K562 (cell line): ENCODE results near the gene SEC23A. TPM values are rescaled to one million over a fixed set of nuclear protein-coding genes. Genes with fewer than 3 reads are reported as not detected.

Experiments
- BACH1 ChIP-seq: fragments of 200-800 bp; sonication (Bioruptor generic); IDR thresholded peaks from 2 replicates; pipeline ENCODE4 v1.6.1; 2016; ENCODE audit warnings: missing genetic modification characterization, missing compliant biosample characterization
- CBX3 ChIP-seq, 2 experiments: IDR thresholded peaks; 1 replicate in 1 of 2; 2 replicates in 1 of 2; pipeline ENCODE4 v1.6.1; 2012; ENCODE audit warnings: inconsistent platforms in 2 of 2, low read length in 2 of 2, borderline replicate concordance in 1 of 2, control low read depth in 1 of 2
- CEBPZ ChIP-seq: fragments of 150-350 bp; IDR thresholded peaks from 2 replicates; pipeline ENCODE4 v1.6.1; 2014; ENCODE audit warnings: low read depth, mild to moderate bottlenecking, low read length, borderline replicate concordance
- CHCHD3 ChIP-seq: fragments of 250-450 bp; sonication (Bioruptor Pico); IDR thresholded peaks from 2 replicates; pipeline ENCODE4 v2.1.2; 2022; ENCODE audit warnings: mild to moderate bottlenecking
- EP300 ChIP-seq: IDR thresholded peaks from 2 replicates; pipeline ENCODE4 v1.6.1; 2012; ENCODE audit warnings: low read length, improper control_type of control experiment
- FOXJ3 ChIP-seq: sonication (generic); formaldehyde crosslinking; IDR thresholded peaks from 2 replicates; pipeline ENCODE4 v1.4.0; 2020; ENCODE audit warnings: mild to moderate bottlenecking, missing genetic modification reagents
- GTF2F1 ChIP-seq: IDR thresholded peaks from 2 replicates; pipeline ENCODE4 v1.6.1; 2011; ENCODE audit warnings: low read depth, low read length, improper control_type of control experiment
- HMG20A ChIP-seq: fragments of 450-650 bp; formaldehyde crosslinking; conservative IDR thresholded peaks from 2 replicates; pipeline ENCODE4 v1.4.0; 2020; ENCODE audit warnings: mild to moderate bottlenecking, mixed read lengths
- PBX2 ChIP-seq, 2 experiments: IDR thresholded peaks in 1 of 2; conservative IDR thresholded peaks in 1 of 2; 2 replicates each; pipeline ENCODE4 v1.6.1; 2016; ENCODE audit warnings: low read depth in 2 of 2, mild to moderate bottlenecking in 1 of 2, missing compliant biosample characterization in 1 of 2, missing genetic modification characterization in 1 of 2, moderate library complexity in 1 of 2
- PHB2 ChIP-seq: fragments of 450-650 bp; IDR thresholded peaks from 2 replicates; pipeline ENCODE4 v1.6.1; 2017; ENCODE audit warnings: low read depth
- SMAD3 ChIP-seq: fragments of 450-650 bp; formaldehyde crosslinking; conservative IDR thresholded peaks from 2 replicates; pipeline ENCODE4 v1.4.0; 2020; ENCODE audit warnings: mild to moderate bottlenecking
- SREBF2 ChIP-seq: sonication (generic); formaldehyde crosslinking; IDR thresholded peaks from 2 replicates; pipeline ENCODE4 v1.4.0; 2020; ENCODE audit warnings: mild to moderate bottlenecking, missing genetic modification reagents
- TCF7 ChIP-seq: sonication (generic); IDR thresholded peaks from 2 replicates; pipeline ENCODE4 v1.6.1; 2016; ENCODE audit warnings: antibody characterized with exemption, borderline replicate concordance
- TRIM24 ChIP-seq, 2 experiments: fragments of 450-650 bp; IDR thresholded peaks; 2 replicates each; pipeline ENCODE4 v1.6.1; 2016
- YY1 ChIP-seq, 3 experiments: IDR thresholded peaks; 2 replicates each; pipeline ENCODE4 v1.6.1; 2011; ENCODE audit warnings: low read length in 2 of 3, mild to moderate bottlenecking in 2 of 3, moderate library complexity in 2 of 3, borderline replicate concordance in 1 of 3, control low read depth in 1 of 3, low read depth in 1 of 3; ENCODE audit not compliant: insufficient read depth in 3 of 3, insufficient replicate concordance in 2 of 3, control insufficient read depth in 1 of 3, insufficient read length in 1 of 3; ENCODE audit errors: extremely low read depth in 1 of 3
- ZFPM2 ChIP-seq: fragments of 250-450 bp; sonication (Bioruptor Pico); IDR thresholded peaks from 2 replicates; pipeline ENCODE4 v1.5.1; 2022; ENCODE audit warnings: mild to moderate bottlenecking
- ZNF280A ChIP-seq: fragments of 450-650 bp; IDR thresholded peaks from 2 replicates; pipeline ENCODE4 v1.6.1; 2018; ENCODE audit warnings: mild to moderate bottlenecking, low read depth; ENCODE audit not compliant: partially characterized antibody
- ZNF395 ChIP-seq: fragments of 200-800 bp; sonication (Bioruptor generic); IDR thresholded peaks from 2 replicates; pipeline ENCODE4 v1.6.1; 2017; ENCODE audit warnings: missing genetic modification characterization, missing compliant biosample characterization
- polyA plus RNA-seq, 8 experiments: library from polyadenylated mRNA; depleted of rRNA in 4 of 8; stranded (reverse) in 5 of 8; unstranded in 3 of 8; fragments of >200 nt; fragmentation: Nextera tagmentation in 2 of 8; fragmentation: Illumina TruSeq in 1 of 8; extraction: Ambion mirVana in 2 of 8; extraction: Trizol in 1 of 8; gene quantifications; 2 replicates each; pipeline versions ENCODE4 v1.2.1 to v1.2.3, GENCODE V29; 2011 to 2014; ENCODE audit warnings: inconsistent platforms in 1 of 8, missing spikeins in 1 of 8
- total RNA-seq, 7 experiments: library from RNA; depleted of rRNA in 6 of 7; stranded (reverse); fragments of >200 nt in 6 of 7; fragmentation: Illumina TruSeq in 2 of 7; extraction: Trizol in 2 of 7; gene quantifications; 2 replicates each; pipeline versions ENCODE4 v1.2.1 to v1.2.3, GENCODE V29; 2011 to 2021; ENCODE audit warnings: low replicate concordance in 1 of 7

SEC23A gene
- total and polyA plus RNA-seq, 9 of the 15 experiments (the other 6 are each of a cell fraction or from before 2014, with no cell fraction given), result 5.5 to 47.0 (median 14.5) TPM

GRCh38 chr14:39055786-39056474 lies 47.1 kb downstream of the SEC23A start (continued):
- TF ChIP-seq PHB2, result no peak
- TF ChIP-seq CEBPZ, result peak; percentile 70
- TF ChIP-seq FOXJ3 (CRISPR knock-in tag), result no peak
- TF ChIP-seq YY1 (IDR thresholded peaks at IDR 0.05; ENCODE audit: borderline replicate concordance in 1 of 3, control insufficient read depth in 1 of 3, extremely low read depth in 1 of 3, insufficient read depth in 3 of 3, insufficient read length in 1 of 3, insufficient replicate concordance in 2 of 3, low read depth in 1 of 3, low read length in 2 of 3), result no peak
- no peak for TF ChIP-seq ZNF395 (CRISPR knock-in tag)
- no peak for TF ChIP-seq BACH1
- TF ChIP-seq TCF7, result no peak
- TF ChIP-seq EP300, result 0 out of 2 replicates have a peak, but pooled peaks have one; percentile 7
- no peak for TF ChIP-seq ZFPM2 (CRISPR knock-in tag)
- TF ChIP-seq HMG20A (CRISPR knock-in tag), result no peak
- no peak for TF ChIP-seq GTF2F1
- no peak for TF ChIP-seq CHCHD3 (CRISPR knock-in tag)
- TF ChIP-seq SMAD3, result no peak
- no peak for TF ChIP-seq SREBF2 (CRISPR knock-in tag)
- TF ChIP-seq ZNF280A, result peak; percentile 70
- TF ChIP-seq TRIM24 (IDR thresholded peaks at IDR 0.05), result 0 out of 4 replicates have a peak, but pooled peaks of 1 of the 2 experiments have one; percentile 28
- no peak for TF ChIP-seq PBX2 (CRISPR knock-in tag; IDR thresholded peaks at IDR 0.05; ENCODE audit: low read depth)
- no peak for TF ChIP-seq PBX2 (tag; conservative IDR thresholded peaks at IDR 0.05; ENCODE audit: low read depth)
- peak; percentile 72 to 96 for TF ChIP-seq CBX3 (IDR thresholded peaks at IDR 0.05; ENCODE audit: borderline replicate concordance in 1 of 2, low read length in 2 of 2)
